Vagina (tissue), 2 donors: ENCODE measurements around the gene WDR75.

Source experiments
- POLR2A ChIP-seq, 2 donors: fragments of 450-650 bp; IDR thresholded peaks; one replicate each; pipeline ENCODE4 v1.6.1; 2017; ENCODE audit warnings: antibody characterized with exemption in 2 of 2, mild to moderate bottlenecking in 2 of 2, moderate library complexity in 2 of 2
- POLR2AphosphoS5 ChIP-seq, 2 donors: sonication (generic); formaldehyde crosslinking; IDR thresholded peaks; one replicate each; pipeline ENCODE4 v1.9.0; 2017; ENCODE audit warnings: antibody characterized with exemption in 2 of 2, mild to moderate bottlenecking in 2 of 2, low read depth in 1 of 2; ENCODE audit not compliant: insufficient read depth in 1 of 2
- TF ChIP-seq, protein P1 (sequence below), 3 experiments: fragments of 450-650 bp in 2 of 3; fragments of 200-600 bp in 1 of 3; sonication (generic) in 1 of 3; IDR thresholded peaks; one replicate each; pipeline ENCODE4 v1.5.1; 2017 to 2019; ENCODE audit warnings: antibody characterized with exemption in 3 of 3, mild to moderate bottlenecking in 2 of 3, moderate library complexity in 2 of 3

DNA sequence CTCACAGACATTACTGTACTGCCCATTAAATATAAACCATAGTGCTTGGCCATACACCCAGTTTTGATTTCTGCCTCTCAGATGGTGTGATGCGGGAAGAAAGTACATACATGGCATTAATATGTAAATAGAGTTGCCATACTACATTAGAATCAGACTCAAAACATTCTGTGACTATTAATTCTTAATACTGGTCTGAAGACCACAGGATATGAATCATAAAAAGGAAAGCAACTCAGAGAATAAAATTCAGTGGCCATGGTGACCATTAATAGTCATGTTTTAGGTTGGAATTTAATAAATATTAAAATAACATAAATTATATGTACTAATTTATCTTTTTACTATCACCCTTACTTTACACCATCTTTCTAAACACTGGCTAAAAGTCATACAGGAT is 33.0 kb upstream of the WDR75 start:
- TF ChIP-seq, protein P1, sequence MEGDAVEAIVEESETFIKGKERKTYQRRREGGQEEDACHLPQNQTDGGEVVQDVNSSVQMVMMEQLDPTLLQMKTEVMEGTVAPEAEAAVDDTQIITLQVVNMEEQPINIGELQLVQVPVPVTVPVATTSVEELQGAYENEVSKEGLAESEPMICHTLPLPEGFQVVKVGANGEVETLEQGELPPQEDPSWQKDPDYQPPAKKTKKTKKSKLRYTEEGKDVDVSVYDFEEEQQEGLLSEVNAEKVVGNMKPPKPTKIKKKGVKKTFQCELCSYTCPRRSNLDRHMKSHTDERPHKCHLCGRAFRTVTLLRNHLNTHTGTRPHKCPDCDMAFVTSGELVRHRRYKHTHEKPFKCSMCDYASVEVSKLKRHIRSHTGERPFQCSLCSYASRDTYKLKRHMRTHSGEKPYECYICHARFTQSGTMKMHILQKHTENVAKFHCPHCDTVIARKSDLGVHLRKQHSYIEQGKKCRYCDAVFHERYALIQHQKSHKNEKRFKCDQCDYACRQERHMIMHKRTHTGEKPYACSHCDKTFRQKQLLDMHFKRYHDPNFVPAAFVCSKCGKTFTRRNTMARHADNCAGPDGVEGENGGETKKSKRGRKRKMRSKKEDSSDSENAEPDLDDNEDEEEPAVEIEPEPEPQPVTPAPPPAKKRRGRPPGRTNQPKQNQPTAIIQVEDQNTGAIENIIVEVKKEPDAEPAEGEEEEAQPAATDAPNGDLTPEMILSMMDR (IDR thresholded peaks at IDR 0.05): no peak
- TF ChIP-seq POLR2AphosphoS5 (IDR thresholded peaks at IDR 0.05; ENCODE audit: insufficient read depth in 1 of 2, low read depth in 1 of 2): no peak
- no peak for TF ChIP-seq POLR2A (IDR thresholded peaks at IDR 0.05)
